ENCODE results near the gene DIAPH2. TPM values are rescaled to one million over a fixed set of nuclear protein-coding genes. Genes with fewer than 3 reads are reported as not detected.

The DIAPH2 gene
- total RNA-seq, 2 donors from 2014 or later: 42.4 to 66.0 TPM

GRCh38 chrX:97224148-97224547 lies 539.5 kb downstream of the DIAPH2 start:
- H3K27me3 ChIP-seq (replicated peaks; ENCODE audit: insufficient read depth): no peaks in the 10 kb centered on the region
- H3K9me3 ChIP-seq: no peaks in the 10 kb centered on the region
- H3K36me3 ChIP-seq: no peaks in the 10 kb centered on the region
- TF ChIP-seq CTCF (IDR thresholded peaks at IDR 0.05): no peak
- ATAC-seq (ENCODE audit: insufficient number of reproducible peaks, low FRiP score, low read depth) (no peak), DNase-seq (ENCODE audit: low spot score) (no peak)
- no peak overlapping the region for H3K27ac ChIP-seq
- H3K4me3 ChIP-seq: no peak overlapping the region
- no peaks in the 10 kb centered on the region for H3K4me1 ChIP-seq (ENCODE audit: control insufficient read depth in 1 of 2, low read depth in 2 of 2)

- Histone ChIP-seq H3K4me1 (ENCODE audit: control insufficient read depth in 1 of 2, low read depth in 2 of 2) (no peaks in the 10 kb centered on the region), H3K27ac (no peak overlapping the region), H3K36me3 (no peaks in the 10 kb centered on the region), H3K9me3 (no peaks in the 10 kb centered on the region), H3K4me3 (no peak overlapping the region), H3K27me3 (replicated peaks; ENCODE audit: insufficient read depth) (no peaks in the 10 kb centered on the region)
- ATAC-seq (ENCODE audit: insufficient number of reproducible peaks, low FRiP score, low read depth) (no peak), DNase-seq (ENCODE audit: low spot score) (no peak)
- TF ChIP-seq CTCF (IDR thresholded peaks at IDR 0.05): no peak
These were observed 544.7 kb downstream of the DIAPH2 start for GRCh38 chrX:97229318-97229717.

- Histone ChIP-seq H3K27me3 (replicated peaks; ENCODE audit: insufficient read depth) (no peaks in the 10 kb centered on the region), H3K27ac (no peak overlapping the region), H3K4me1 (ENCODE audit: control insufficient read depth in 1 of 2, low read depth in 2 of 2) (no peaks in the 10 kb centered on the region), H3K4me3 (no peak overlapping the region), H3K9me3 (no peaks in the 10 kb centered on the region), H3K36me3 (no peaks in the 10 kb centered on the region)
- ATAC-seq (ENCODE audit: insufficient number of reproducible peaks, low FRiP score, low read depth) (no peak), DNase-seq (ENCODE audit: low spot score) (no peak)
- no peak for TF ChIP-seq CTCF (IDR thresholded peaks at IDR 0.05)
These were observed 546.3 kb downstream of the DIAPH2 start for GRCh38 chrX:97230948-97231347.

GRCh38 chrX:97234471-97235081 lies 549.9 kb downstream of the DIAPH2 start:
- no peaks in the 10 kb centered on the region for H3K36me3 ChIP-seq
- DNase-seq (ENCODE audit: low spot score): no peak
- no peaks in the 10 kb centered on the region for H3K9me3 ChIP-seq
- ATAC-seq (ENCODE audit: insufficient number of reproducible peaks, low FRiP score, low read depth): no peak
- H3K4me3 ChIP-seq: no peak overlapping the region
- H3K27me3 ChIP-seq (replicated peaks; ENCODE audit: insufficient read depth): no peaks in the 10 kb centered on the region
- TF ChIP-seq CTCF (IDR thresholded peaks at IDR 0.05): no peak
- no peaks in the 10 kb centered on the region for H3K4me1 ChIP-seq (ENCODE audit: control insufficient read depth in 1 of 2, low read depth in 2 of 2)
- no peak overlapping the region for H3K27ac ChIP-seq

- DNase-seq (ENCODE audit: low spot score): no peak
- no peaks in the 10 kb centered on the region for H3K4me1 ChIP-seq (ENCODE audit: control insufficient read depth in 1 of 2, low read depth in 2 of 2)
- TF ChIP-seq CTCF (IDR thresholded peaks at IDR 0.05): no peak
- no peaks in the 10 kb centered on the region for H3K9me3 ChIP-seq
- no peak overlapping the region for H3K27ac ChIP-seq
- no peak for ATAC-seq (ENCODE audit: insufficient number of reproducible peaks, low FRiP score, low read depth)
- no peaks in the 10 kb centered on the region for H3K36me3 ChIP-seq
- no peaks in the 10 kb centered on the region for H3K27me3 ChIP-seq (replicated peaks; ENCODE audit: insufficient read depth)
- no peak overlapping the region for H3K4me3 ChIP-seq
These were observed 554.0 kb downstream of the DIAPH2 start for GRCh38 chrX:97238632-97239031.
